Aorta (tissue), 5 donors: ENCODE results near the gene PDSS2. TPM values are rescaled to one million over a fixed set of nuclear protein-coding genes. Genes with fewer than 3 reads are reported as not detected.

Experiments used
- ATAC-seq: fragments of 200-7000 bp; cut with Tn5 transposase; one replicate; pipeline ENCODE4 v1.9.1; 2022; ENCODE audit warnings: moderate library complexity; ENCODE audit not compliant: low FRiP score
- DNase-seq, 2 donors: peaks; one replicate each; pipeline ENCODE4 v3.0.0-alpha.2; 2020
- H3K27ac ChIP-seq, 2 donors: one replicate each; pipeline ENCODE4 v1.5.1; 2013; ENCODE audit warnings: low read length in 2 of 2, mild to moderate bottlenecking in 2 of 2, moderate library complexity in 2 of 2, control low read depth in 1 of 2, inconsistent platforms in 1 of 2, low read depth in 1 of 2
- H3K27me3 ChIP-seq, 2 donors: one replicate each; pipeline ENCODE4 v1.6.1; 2013; ENCODE audit warnings: control low read depth in 1 of 2, low read length in 1 of 2, mild to moderate bottlenecking in 1 of 2, moderate library complexity in 1 of 2; ENCODE audit not compliant: insufficient read depth in 2 of 2, control insufficient read depth in 1 of 2
- H3K36me3 ChIP-seq, 2 donors: one replicate each; pipeline ENCODE4 v1.6.1; 2013; ENCODE audit warnings: control low read depth in 1 of 2, low read length in 1 of 2, mild to moderate bottlenecking in 1 of 2; ENCODE audit not compliant: insufficient read depth in 2 of 2, control insufficient read depth in 1 of 2
- H3K4me1 ChIP-seq, 2 donors: one replicate each; pipeline ENCODE4 v1.6.1; 2013; ENCODE audit warnings: low read length in 2 of 2, control low read depth in 1 of 2, mild to moderate bottlenecking in 1 of 2, moderate library complexity in 1 of 2; ENCODE audit not compliant: insufficient read depth in 2 of 2, control insufficient read depth in 1 of 2
- H3K4me3 ChIP-seq, 2 donors: one replicate each; pipeline ENCODE4 v1.5.1; 2013; ENCODE audit warnings: low read length in 2 of 2, control low read depth in 1 of 2, mild to moderate bottlenecking in 1 of 2
- H3K9me3 ChIP-seq: one replicate; pipeline ENCODE4 v1.6.1; 2013; ENCODE audit warnings: mild to moderate bottlenecking, low read length; ENCODE audit not compliant: control insufficient read depth
- WGBS, 2 donors: extraction: QIAGEN DNeasy Blood & Tissue Kit; methylation state at CpG; one replicate each; pipeline ENCODE4 v1.1.7; 2013; 5-methylcytosine and 5-hydroxymethylcytosine counted together
- intact Hi-C, 2 donors: fragments of 100-400 bp; cut with DNase I; formaldehyde crosslinking; loops; one replicate each; pipeline versions ENCODE4 v1.14.2 to v1.15.0; 2022
- polyA plus RNA-seq, 2 donors: library from polyadenylated mRNA; stranded (reverse); fragments of 200-250 nt; gene quantifications; one replicate each; pipeline ENCODE4 v1.2.3, GENCODE V29; 2013
- total RNA-seq, 2 donors: library from RNA; stranded (reverse); fragmentation: NEBNext Ultra II Directional; extraction: Animal tissue kit (Norgen Biotek cat#: 25700); gene quantifications; one replicate each; pipeline ENCODE4 v1.2.1, GENCODE V29; 2021
- donor health status: healthy with polysubstance abuse.
- donor health status: Bipolar disorder and iron deficiency.
- donor health status: DM: no; HTN: no; CAD: no.
- donor health status: DM: no; HTN: no; CAD: no.
- donor health status: DM: yes; HTN: yes; CAD: no.

The PDSS2 gene
- total and polyA plus RNA-seq, 4 donors, result 5.3 to 12.9 (median 9.0) TPM

GRCh38 chr6:107396211-107396610 lies 63.2 kb downstream of the PDSS2 start:
- H3K9me3 ChIP-seq, result no peaks in the 10 kb centered on the region
- H3K4me3 ChIP-seq, result no peak overlapping the region
- intact Hi-C loops, result no loop called here

GRCh38 chr6:107392069-107392468 lies 67.3 kb downstream of the PDSS2 start:
- no peak overlapping the region for H3K27ac ChIP-seq
- H3K4me3 ChIP-seq, result no peak overlapping the region
- DNase-seq, result no peak
- H3K4me1 ChIP-seq, result peaks cover under 1% of the 10 kb centered on the region in 2 donors
- H3K9me3 ChIP-seq, result no peaks in the 10 kb centered on the region
- no peaks in the 10 kb centered on the region for H3K27me3 ChIP-seq
- intact Hi-C loops, result no loop called here
- 87 to 92% methylated on average over 2 of the region's 2 CpGs for WGBS, 2 donors
- H3K36me3 ChIP-seq, result no peaks in the 10 kb centered on the region
- no peak for ATAC-seq

More at GRCh38 chr6:107396211-107396610, 63.2 kb downstream of the PDSS2 start:
- DNase-seq (no peak), ATAC-seq (no peak)
- Histone ChIP-seq H3K27me3 (no peaks in the 10 kb centered on the region), H3K36me3 (peaks cover 0 to 3% of the 10 kb centered on the region in 2 donors), H3K4me1 (no peaks in the 10 kb centered on the region), H3K27ac (no peak overlapping the region)
- WGBS, 2 donors, result 91 to 94% methylated on average over 1 of the region's 1 CpG

GRCh38 chr6:107390685-107391435 lies 68.5 kb downstream of the PDSS2 start:
- no peak for ATAC-seq
- H3K9me3 ChIP-seq, result no peaks in the 10 kb centered on the region
- peaks cover 3% of the 10 kb centered on the region in 2 donors for H3K4me1 ChIP-seq
- H3K27ac ChIP-seq, result no peak overlapping the region
- no peak overlapping the region for H3K4me3 ChIP-seq
- intact Hi-C loops, result no loop called here
- no peak for DNase-seq
- no peaks in the 10 kb centered on the region for H3K36me3 ChIP-seq
- no peaks in the 10 kb centered on the region for H3K27me3 ChIP-seq

- Histone ChIP-seq H3K27ac (no peak overlapping the region), H3K9me3 (no peaks in the 10 kb centered on the region), H3K4me3 (no peak overlapping the region), H3K4me1 (peaks cover 3% of the 10 kb centered on the region in 2 donors), H3K27me3 (no peaks in the 10 kb centered on the region), H3K36me3 (no peaks in the 10 kb centered on the region)
- intact Hi-C loops, result no loop called here
- DNase-seq (no peak), ATAC-seq (no peak)
- WGBS, 2 donors, result 84 to 86% methylated on average over 2 of the region's 2 CpGs
Observed at GRCh38 chr6:107390056-107390455, 69.3 kb downstream of the PDSS2 start.

GRCh38 chr6:107386904-107387303 lies 72.5 kb downstream of the PDSS2 start:
- 83% methylated on average over 2 of the region's 2 CpGs for WGBS, 2 donors
- Histone ChIP-seq H3K36me3 (no peaks in the 10 kb centered on the region), H3K4me3 (no peak overlapping the region), H3K9me3 (no peaks in the 10 kb centered on the region), H3K27ac (no peak overlapping the region), H3K4me1 (peaks cover 3% of the 10 kb centered on the region in 2 donors), H3K27me3 (no peaks in the 10 kb centered on the region)
- intact Hi-C loops, result no loop called here
- DNase-seq (no peak), ATAC-seq (no peak)

GRCh38 chr6:107386340-107386739 lies 73.0 kb downstream of the PDSS2 start:
- WGBS, 2 donors, result 18 to 43% methylated on average over 1 of the region's 1 CpG
- no peak for ATAC-seq

GRCh38 chr6:107383705-107384104 lies 75.7 kb downstream of the PDSS2 start:
- Histone ChIP-seq H3K27me3 (no peaks in the 10 kb centered on the region), H3K27ac (no peak overlapping the region), H3K4me3 (no peak overlapping the region), H3K9me3 (no peaks in the 10 kb centered on the region), H3K4me1 (peaks cover 3% of the 10 kb centered on the region in 2 donors), H3K36me3 (no peaks in the 10 kb centered on the region)
- ATAC-seq, result no peak
- intact Hi-C loops, result no loop called here
- DNase-seq, result no peak

More at GRCh38 chr6:107386340-107386739, 73.0 kb downstream of the PDSS2 start:
- DNase-seq, result no peak
- H3K4me3 ChIP-seq, result no peak overlapping the region
- no peaks in the 10 kb centered on the region for H3K36me3 ChIP-seq
- intact Hi-C loops, result no loop called here
- peaks cover 3% of the 10 kb centered on the region in 2 donors for H3K4me1 ChIP-seq
- no peaks in the 10 kb centered on the region for H3K9me3 ChIP-seq
- no peak overlapping the region for H3K27ac ChIP-seq
- no peaks in the 10 kb centered on the region for H3K27me3 ChIP-seq

GRCh38 chr6:107374264-107374663 lies 85.1 kb downstream of the PDSS2 start:
- ATAC-seq (no peak), DNase-seq (no peak)
- H3K27ac ChIP-seq, result no peak overlapping the region
- WGBS, 2 donors, result 93 to 95% methylated on average over 1 of the region's 1 CpG
- H3K9me3 ChIP-seq, result no peaks in the 10 kb centered on the region
- no peak overlapping the region for H3K4me3 ChIP-seq
- no peaks in the 10 kb centered on the region for H3K4me1 ChIP-seq
- intact Hi-C loops, result no loop called here
- H3K36me3 ChIP-seq, result no peaks in the 10 kb centered on the region
- no peaks in the 10 kb centered on the region for H3K27me3 ChIP-seq

GRCh38 chr6:107369493-107369892 lies 89.9 kb downstream of the PDSS2 start:
- 60 to 67% methylated on average over 1 of the region's 1 CpG for WGBS, 2 donors
- DNase-seq (no peak), ATAC-seq (no peak)
- no peaks in the 10 kb centered on the region for H3K27me3 ChIP-seq
- no peaks in the 10 kb centered on the region for H3K36me3 ChIP-seq
- intact Hi-C loops, result no loop called here
- no peak overlapping the region for H3K4me3 ChIP-seq
- no peak overlapping the region for H3K27ac ChIP-seq
- H3K4me1 ChIP-seq, result no peaks in the 10 kb centered on the region
- H3K9me3 ChIP-seq, result peaks cover 1% of the 10 kb centered on the region
